Measurements from ENCODE around the gene SIGLEC12. TPM values are rescaled to one million over a fixed set of nuclear protein-coding genes. Genes with fewer than 3 reads are reported as not detected.

The SIGLEC12 gene
- total RNA-seq, 1 experiment from 2014 or later, result not detected

DNA sequence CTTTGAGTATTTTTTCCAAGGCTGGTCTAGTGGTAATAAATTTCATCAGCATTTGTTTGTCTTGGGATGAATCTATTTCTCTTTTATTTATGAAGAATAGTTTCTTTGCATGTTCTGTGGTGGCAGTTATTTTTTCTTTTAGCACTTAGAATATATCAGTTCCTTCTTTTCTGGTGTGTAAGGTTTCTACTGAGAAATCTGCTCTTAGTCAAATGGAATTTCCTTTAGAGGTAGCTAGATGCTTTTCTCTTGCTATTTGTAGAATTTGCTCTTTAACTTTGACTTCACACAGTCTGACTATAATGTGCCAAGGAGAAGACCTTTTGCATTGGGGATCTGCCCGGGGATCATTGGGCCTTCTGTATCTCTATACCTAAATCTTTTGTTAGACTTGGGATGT lies 33.9 kb upstream of the SIGLEC12 start:
- H3K36me3 ChIP-seq (replicated peaks; ENCODE audit: control insufficient read depth, insufficient read depth, low read length), result no peaks in the 10 kb centered on the region
- no peak for DNase-seq
- H3K27me3 ChIP-seq (ENCODE audit: control insufficient read depth, insufficient read depth, low read length), result peaks cover 2% of the 10 kb centered on the region; the same call in 1 of the 2 replicates
- no peak overlapping the region for H3K4me3 ChIP-seq (ENCODE audit: insufficient read depth, low read depth, low read length)

DNA sequence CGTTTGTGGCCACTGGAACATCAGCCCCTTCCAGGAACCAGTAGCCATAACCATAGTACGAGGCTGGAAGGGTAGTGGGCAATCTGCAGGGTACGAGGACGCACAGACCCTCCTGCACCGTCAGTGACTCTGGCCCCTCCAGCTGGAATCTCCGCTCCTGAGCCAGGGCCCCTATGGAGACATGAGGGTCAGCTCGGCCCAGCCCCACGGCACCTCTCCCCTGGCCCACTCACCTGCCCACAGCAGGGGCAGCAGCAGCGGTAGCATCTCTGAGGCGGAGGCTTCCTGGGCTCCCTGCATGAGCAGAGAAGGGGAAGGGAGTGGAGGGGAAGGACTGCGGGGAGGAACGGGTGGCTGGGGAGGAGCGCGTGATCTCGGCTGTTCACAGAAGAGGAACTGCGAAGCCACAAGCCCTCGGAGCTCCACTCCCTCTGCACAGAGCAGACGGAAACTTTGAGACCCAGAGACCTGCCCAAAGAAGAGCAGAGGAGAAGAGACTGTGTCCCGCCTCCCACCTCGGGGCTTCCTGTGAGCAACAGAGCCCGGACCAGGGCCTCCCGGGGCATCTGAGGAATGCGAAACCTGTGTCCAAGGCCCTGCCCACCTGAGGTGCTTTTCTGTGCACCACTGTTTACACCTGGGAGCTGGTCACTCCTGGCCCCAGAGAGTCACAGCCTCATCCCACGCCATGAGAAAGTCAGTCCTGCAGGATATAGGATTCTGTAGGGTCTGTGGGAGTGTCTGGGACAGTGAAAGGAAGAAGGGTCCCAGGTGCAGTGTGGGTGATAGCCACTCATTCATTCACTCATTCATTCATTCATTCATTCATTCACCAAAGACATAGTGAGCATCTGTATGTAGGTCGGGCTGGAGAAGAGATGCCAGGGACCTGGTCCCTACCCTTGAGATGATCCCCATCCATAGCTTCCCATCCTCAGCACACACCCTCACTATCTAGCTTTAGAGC lies 30.0 kb upstream of the SIGLEC12 start, which contains the start of gene SIGLEC6:
Gene SIGLEC6 (minus strand): TSS at position 322 of the 967 bp plus-strand sequence. CDS start 22 bp downstream, at position 300.
- DNase-seq, result no peak
- no peaks in the 10 kb centered on the region; the same call in 1 of the 2 replicates for H3K27me3 ChIP-seq (ENCODE audit: control insufficient read depth, insufficient read depth, low read length)
- H3K4me3 ChIP-seq (ENCODE audit: insufficient read depth, low read depth, low read length), result no peak within 1 kb of the TSS
- no peaks in the 10 kb centered on the region for H3K36me3 ChIP-seq (replicated peaks; ENCODE audit: control insufficient read depth, insufficient read depth, low read length)

DNA sequence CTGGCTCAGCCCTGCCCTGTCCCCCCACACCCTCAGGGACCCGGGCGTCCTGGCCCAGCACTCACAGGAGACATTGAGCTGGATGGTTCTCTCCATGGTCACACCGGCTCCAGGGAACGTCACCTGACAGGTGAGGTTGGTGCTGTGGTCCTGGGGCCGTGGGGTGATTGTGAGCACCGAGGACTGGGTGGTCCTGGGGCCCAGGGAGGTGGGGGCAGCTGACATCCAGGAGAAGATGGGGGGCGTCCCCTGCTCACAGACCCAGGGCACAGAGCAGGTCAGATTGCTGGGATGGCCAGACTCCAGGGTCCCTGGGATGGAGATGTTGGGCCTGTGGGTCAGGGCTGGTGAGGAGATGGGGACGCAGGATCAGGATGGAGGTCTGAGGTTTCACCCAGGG lies 29.0 kb upstream of the SIGLEC12 start:
- H3K4me3 ChIP-seq (ENCODE audit: insufficient read depth, low read depth, low read length), result no peak overlapping the region
- H3K36me3 ChIP-seq (replicated peaks; ENCODE audit: control insufficient read depth, insufficient read depth, low read length), result no peaks in the 10 kb centered on the region
- DNase-seq, result no peak
- no peaks in the 10 kb centered on the region; the same call in 1 of the 2 replicates for H3K27me3 ChIP-seq (ENCODE audit: control insufficient read depth, insufficient read depth, low read length)

DNA sequence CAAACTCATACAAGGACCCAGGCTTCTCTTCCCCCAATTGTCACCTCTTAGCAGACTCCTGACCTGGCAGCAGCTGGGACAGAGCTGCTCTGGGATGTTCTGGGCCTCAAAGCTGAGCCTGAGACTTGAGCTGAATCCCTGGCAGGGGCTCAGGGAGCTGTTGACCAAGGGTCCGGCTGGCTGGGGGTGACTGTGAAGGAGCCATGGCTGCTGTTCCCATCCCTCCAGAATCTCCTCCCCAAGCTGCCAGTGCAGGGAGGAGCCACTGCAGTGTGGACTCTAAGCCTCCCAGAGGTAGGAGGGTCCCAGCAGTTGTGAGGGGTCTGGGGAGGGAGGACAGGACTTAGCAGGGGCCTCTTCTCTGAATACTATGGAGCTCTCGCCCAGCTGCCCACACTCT lies 27.7 kb upstream of the SIGLEC12 start:
- H3K36me3 ChIP-seq (replicated peaks; ENCODE audit: control insufficient read depth, insufficient read depth, low read length), result no peaks in the 10 kb centered on the region
- H3K27me3 ChIP-seq (ENCODE audit: control insufficient read depth, insufficient read depth, low read length), result no peaks in the 10 kb centered on the region; the same call in 1 of the 2 replicates
- DNase-seq, result no peak
- H3K4me3 ChIP-seq (ENCODE audit: insufficient read depth, low read depth, low read length), result no peak overlapping the region

DNA sequence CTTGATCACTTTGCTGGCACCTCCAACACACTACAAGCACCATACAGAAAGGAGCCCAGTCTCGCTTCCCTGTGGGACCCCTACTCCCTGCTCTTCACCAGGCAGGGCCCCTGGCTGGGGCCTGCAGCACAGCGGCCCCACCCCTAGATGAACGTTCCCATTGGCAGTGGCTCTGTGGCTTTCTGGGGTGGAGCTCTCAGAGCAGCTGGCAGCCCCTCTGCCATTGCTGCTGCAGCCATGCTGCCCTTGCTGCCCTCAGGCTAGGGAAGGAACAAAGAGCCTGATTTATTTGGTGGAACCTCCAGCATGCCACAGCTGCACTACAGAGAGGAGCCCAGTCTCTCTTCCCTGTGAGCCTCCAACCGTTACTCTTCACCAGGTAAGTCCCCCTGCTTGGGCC lies 24.1 kb upstream of the SIGLEC12 start:
- H3K4me3 ChIP-seq (ENCODE audit: insufficient read depth, low read depth, low read length), result no peak overlapping the region
- DNase-seq, result no peak
- no peaks in the 10 kb centered on the region for H3K27me3 ChIP-seq (ENCODE audit: control insufficient read depth, insufficient read depth, low read length)
- no peaks in the 10 kb centered on the region for H3K36me3 ChIP-seq (replicated peaks; ENCODE audit: control insufficient read depth, insufficient read depth, low read length)

DNA sequence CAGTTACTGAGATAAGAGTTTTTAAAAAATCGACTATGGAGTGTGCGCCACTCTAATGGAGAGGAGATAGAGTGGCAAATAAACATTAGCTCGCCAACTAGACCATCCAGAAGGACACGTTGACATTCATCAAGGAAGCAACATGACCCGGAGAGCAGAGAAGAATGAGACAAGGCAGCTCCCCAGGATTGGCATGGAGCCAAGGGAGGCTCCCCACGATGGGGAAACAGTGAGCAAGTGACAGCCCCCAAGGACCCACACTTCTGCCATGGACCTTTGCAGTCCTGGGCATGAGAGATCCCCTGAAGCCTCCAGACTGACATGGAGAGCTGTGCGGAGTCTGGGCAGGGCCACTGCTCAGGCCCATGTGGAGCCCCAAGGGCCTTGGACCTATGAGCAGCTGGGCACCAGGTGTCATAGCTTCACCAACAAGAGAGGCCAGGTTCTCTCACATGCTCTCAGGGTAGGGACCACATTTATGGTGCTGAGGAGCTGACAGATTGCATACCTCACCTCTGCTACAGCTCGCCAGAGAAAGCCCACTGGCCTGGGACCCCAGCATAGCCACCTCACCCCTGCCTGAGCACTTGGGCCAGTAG lies 23.2 kb upstream of the SIGLEC12 start:
- no peaks in the 10 kb centered on the region for H3K27me3 ChIP-seq (ENCODE audit: control insufficient read depth, insufficient read depth, low read length)
- DNase-seq, result no peak
- no peak overlapping the region for H3K4me3 ChIP-seq (ENCODE audit: insufficient read depth, low read depth, low read length)
- no peaks in the 10 kb centered on the region for H3K36me3 ChIP-seq (replicated peaks; ENCODE audit: control insufficient read depth, insufficient read depth, low read length)

DNA sequence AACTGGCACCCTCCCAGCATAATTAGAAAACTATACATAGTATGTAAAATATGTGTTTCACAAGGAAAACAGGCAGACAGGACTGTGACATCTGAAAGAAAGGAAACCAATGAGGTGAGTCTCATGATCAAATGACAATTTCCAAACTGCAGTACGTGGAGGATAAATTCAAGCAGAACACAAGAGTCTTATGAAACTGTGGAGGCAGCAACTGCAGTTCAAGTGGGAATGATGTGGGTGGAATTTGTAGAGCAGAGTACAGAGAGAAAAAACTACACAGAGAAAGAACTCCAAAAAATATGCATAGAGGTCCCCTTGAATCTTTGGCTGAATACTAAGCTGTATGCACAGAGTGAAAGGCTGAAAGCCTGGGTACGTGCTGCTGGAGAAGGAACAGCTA lies 20.2 kb upstream of the SIGLEC12 start:
- Histone ChIP-seq H3K36me3 (replicated peaks; ENCODE audit: control insufficient read depth, insufficient read depth, low read length) (no peaks in the 10 kb centered on the region), H3K27me3 (ENCODE audit: control insufficient read depth, insufficient read depth, low read length) (no peaks in the 10 kb centered on the region), H3K4me3 (ENCODE audit: insufficient read depth, low read depth, low read length) (no peak overlapping the region)
- DNase-seq, result no peak

DNA sequence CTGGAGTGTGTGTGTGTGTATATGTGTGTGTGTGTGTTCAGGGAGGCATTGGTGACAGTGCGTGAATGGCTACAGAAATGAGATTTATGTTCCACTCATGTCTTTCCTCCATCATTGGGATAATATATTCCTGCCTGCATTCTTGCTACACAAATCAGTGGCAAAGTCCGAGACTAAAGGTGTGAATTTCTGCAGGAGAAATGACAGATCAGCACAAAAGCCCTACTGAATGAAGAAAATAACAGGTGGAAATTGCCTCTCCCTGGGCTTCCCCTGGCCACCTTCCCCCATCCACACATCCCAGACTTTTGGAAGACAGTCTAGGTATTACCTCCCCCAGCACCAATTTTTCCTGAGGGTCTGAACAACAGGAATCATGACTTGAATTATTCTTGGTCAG lies 19.8 kb upstream of the SIGLEC12 start:
- no peaks in the 10 kb centered on the region for H3K27me3 ChIP-seq (ENCODE audit: control insufficient read depth, insufficient read depth, low read length)
- H3K4me3 ChIP-seq (ENCODE audit: insufficient read depth, low read depth, low read length), result no peak overlapping the region
- no peaks in the 10 kb centered on the region for H3K36me3 ChIP-seq (replicated peaks; ENCODE audit: control insufficient read depth, insufficient read depth, low read length)
- DNase-seq, result no peak

DNA sequence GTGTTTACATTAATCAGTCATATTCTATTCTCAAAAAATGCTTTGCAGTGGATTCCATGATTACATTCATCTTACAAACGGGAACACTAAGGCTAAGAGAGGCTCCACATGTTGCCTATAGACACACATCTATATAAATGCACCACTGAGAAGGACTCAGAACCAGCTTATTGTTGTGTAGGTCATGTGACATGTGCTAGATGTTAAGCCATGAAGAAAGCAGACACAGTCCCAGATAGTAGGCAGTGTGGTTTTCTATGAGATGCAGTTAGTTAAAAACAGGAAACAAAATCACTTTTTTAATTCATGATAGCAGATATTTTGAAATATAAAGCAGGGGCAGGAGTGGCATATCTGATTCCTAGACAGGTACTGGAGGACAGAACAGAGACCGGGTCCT lies 19.1 kb upstream of the SIGLEC12 start:
- no peak for DNase-seq
- no peaks in the 10 kb centered on the region for H3K36me3 ChIP-seq (replicated peaks; ENCODE audit: control insufficient read depth, insufficient read depth, low read length)
- no peaks in the 10 kb centered on the region for H3K27me3 ChIP-seq (ENCODE audit: control insufficient read depth, insufficient read depth, low read length)
- no peak overlapping the region for H3K4me3 ChIP-seq (ENCODE audit: insufficient read depth, low read depth, low read length)

DNA sequence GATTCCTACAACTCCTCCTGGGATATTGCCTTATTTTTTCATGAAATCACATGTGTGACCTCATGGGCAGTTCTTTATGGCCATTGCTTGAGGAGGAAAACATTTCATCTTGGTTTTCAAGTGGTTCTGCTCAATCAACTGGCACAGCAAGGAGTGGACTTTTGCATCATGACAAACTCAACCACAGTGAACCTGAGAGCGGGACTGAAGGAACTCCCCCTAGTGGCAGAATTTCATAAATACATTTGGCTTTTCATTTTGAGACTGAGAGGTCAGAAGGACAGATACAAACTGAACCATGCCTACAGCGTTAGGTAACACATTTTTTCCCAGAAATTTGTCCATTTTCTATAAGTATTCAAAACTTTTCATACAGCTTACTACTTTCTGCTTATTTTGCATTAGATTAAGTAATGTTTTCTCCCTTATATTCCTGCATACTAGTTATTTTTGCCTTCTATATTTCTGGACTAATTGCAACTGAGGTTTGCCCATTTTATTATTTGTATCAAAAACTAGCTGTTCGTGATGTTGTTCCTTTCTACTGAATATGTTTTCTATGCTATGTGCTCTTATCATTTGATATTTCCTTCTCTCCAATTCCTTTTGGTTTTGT lies 13.4 kb upstream of the SIGLEC12 start:
- Histone ChIP-seq H3K36me3 (replicated peaks; ENCODE audit: control insufficient read depth, insufficient read depth, low read length) (no peaks in the 10 kb centered on the region), H3K4me3 (ENCODE audit: insufficient read depth, low read depth, low read length) (no peak overlapping the region), H3K27me3 (ENCODE audit: control insufficient read depth, insufficient read depth, low read length) (0 out of 2 replicates have a peak, but pooled peaks cover 1% of the 10 kb centered on the region)
- DNase-seq, result peak; percentile 67

DNA sequence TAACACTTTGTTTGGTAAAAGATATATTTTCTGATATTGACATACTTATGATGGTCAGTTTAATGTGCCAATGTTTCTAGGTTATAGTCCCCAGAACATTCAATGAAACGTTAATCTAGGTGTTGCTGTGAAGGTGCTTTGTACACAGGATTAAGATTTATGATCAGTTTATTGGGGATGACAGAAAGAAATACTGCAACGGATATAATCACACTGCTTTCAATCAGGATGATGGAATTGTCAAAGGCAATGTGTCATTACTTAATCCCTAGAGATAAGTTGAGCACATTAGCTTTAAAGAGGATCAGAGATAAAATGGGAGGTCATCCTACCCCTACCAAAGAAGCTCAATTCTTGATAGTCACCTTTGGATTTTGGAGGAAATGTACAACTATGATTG lies 12.4 kb upstream of the SIGLEC12 start:
- 0 out of 2 replicates have a peak, but pooled peaks cover 1% of the 10 kb centered on the region for H3K27me3 ChIP-seq (ENCODE audit: control insufficient read depth, insufficient read depth, low read length)
- no peak overlapping the region for H3K4me3 ChIP-seq (ENCODE audit: insufficient read depth, low read depth, low read length)
- no peak for DNase-seq
- H3K36me3 ChIP-seq (replicated peaks; ENCODE audit: control insufficient read depth, insufficient read depth, low read length), result no peaks in the 10 kb centered on the region

DNA sequence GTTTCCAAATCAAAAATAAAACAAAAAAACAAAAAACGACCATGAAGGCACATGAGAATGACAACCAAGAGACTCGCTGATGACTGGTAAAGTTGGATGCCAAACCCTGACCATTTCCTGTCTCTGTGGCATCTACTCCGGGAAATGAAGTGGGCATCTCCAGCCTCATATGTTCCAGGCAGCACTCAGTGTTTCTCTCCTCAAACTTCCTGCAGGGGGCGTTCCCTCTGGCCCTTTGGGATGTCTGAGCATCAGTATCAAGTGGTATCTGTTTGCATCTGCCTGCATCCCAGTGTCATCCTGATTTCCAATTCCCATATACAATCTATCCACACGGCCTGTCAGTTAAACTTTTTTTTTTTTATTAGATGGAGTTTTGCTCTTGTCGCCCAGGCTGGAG lies 9.8 kb upstream of the SIGLEC12 start:
- 0 out of 2 replicates have a peak, but pooled peaks cover 1% of the 10 kb centered on the region for H3K27me3 ChIP-seq (ENCODE audit: control insufficient read depth, insufficient read depth, low read length)
- no peak for DNase-seq
- H3K4me3 ChIP-seq (ENCODE audit: insufficient read depth, low read depth, low read length), result no peak overlapping the region
- H3K36me3 ChIP-seq (replicated peaks; ENCODE audit: control insufficient read depth, insufficient read depth, low read length), result no peaks in the 10 kb centered on the region

DNA sequence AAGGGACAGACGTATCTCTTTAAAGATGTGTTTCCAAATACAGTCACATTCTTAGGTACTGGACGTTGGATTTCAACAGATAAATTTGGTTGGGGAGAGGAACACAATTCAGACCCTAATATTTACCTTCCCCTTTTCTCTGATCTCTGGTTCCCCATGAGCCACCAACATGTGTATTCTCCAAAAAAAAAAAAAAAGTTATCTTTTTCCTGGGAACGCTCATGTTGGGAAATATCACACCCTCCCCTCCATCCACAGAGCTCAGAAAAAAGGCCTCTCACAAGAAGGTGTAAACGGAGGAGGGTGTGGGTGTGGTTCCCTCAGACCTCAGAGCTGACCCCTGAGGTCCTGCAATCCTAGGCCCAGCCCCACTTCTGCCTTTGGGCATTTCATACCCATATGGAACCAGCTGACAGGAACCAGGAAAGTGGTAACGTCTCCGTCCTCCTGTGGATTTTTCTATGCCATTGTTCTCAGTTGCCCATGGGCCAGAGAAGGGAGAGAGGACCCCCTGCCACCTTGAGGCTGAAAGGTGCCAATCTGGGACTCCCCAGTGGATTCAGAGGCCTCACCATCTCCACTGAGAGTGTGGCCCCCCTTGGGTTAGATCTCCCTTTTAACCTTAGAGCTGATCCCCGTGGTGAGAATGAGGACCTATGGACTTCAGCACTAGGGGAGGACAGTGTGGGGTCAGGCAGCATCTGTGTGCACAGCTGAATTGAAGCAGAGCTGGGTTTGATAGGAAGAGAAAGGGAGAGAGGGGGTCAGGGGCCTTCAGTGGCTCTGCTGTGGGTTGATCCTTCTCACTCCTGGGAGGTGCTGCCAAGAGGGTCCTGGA lies 8.4 kb upstream of the SIGLEC12 start:
- Histone ChIP-seq H3K36me3 (replicated peaks; ENCODE audit: control insufficient read depth, insufficient read depth, low read length) (no peaks in the 10 kb centered on the region), H3K4me3 (ENCODE audit: insufficient read depth, low read depth, low read length) (no peak overlapping the region), H3K27me3 (ENCODE audit: control insufficient read depth, insufficient read depth, low read length) (0 out of 2 replicates have a peak, but pooled peaks cover 1% of the 10 kb centered on the region)
- DNase-seq, result no peak

All from H7 (cell line).